OCI-LY7 (cell line): Measurements from ENCODE around the gene CCDC146. TPM values are rescaled to one million over a fixed set of nuclear protein-coding genes. Genes with fewer than 3 reads are reported as not detected.

Experiments
- BruUV-seq: library from RNA; stranded (reverse); fragments of 400-500 nt; replicated peaks from 2 replicates; lab custom pipeline; 2021; lab: Mats Ljungman, UMichigan
- CTCF ChIA-PET: fragments of 300-600 bp; sonication (Branson Sonifier 250); formaldehyde crosslinking; loops from one replicate; lab custom pipeline; 2022; ENCODE audit warnings: antibody characterized with exemption; ENCODE audit not compliant: unreplicated experiment; lab: Charles Lee
- POLR2A ChIA-PET: fragments of 300-600 bp; sonication (Branson Sonifier 250); formaldehyde crosslinking; loops from one replicate; lab custom pipeline; 2022; ENCODE audit warnings: antibody characterized with exemption; lab: Charles Lee
- DNase-seq: peaks from one replicate; pipeline ENCODE4 v3.0.0-alpha.2; 2015; ENCODE audit warnings: low spot score
- H2AFZ ChIP-seq: fragments of 200-600 bp; sonication (generic), shearing (Covaris generic); 2 replicates; pipeline ENCODE4 v1.6.1; 2014; ENCODE audit warnings: mild to moderate bottlenecking, antibody characterized with exemption, low read length, moderate library complexity
- H3K27ac ChIP-seq: fragments of 200-600 bp; sonication (generic); 2 replicates; pipeline ENCODE4 v1.5.1; 2014; ENCODE audit warnings: mixed run types, low read depth, mild to moderate bottlenecking, moderate library complexity, low read length, inconsistent platforms; ENCODE audit not compliant: poor library complexity, severe bottlenecking
- H3K36me3 ChIP-seq: fragments of 200-600 bp; sonication (generic); 2 replicates; pipeline ENCODE4 v1.6.1; 2014; ENCODE audit warnings: mild to moderate bottlenecking, antibody characterized with exemption, low read length, moderate library complexity, mixed read lengths; ENCODE audit not compliant: insufficient read depth
- H3K4me1 ChIP-seq: fragments of 200-600 bp; sonication (generic); 2 replicates; pipeline ENCODE4 v1.5.1; 2014; ENCODE audit warnings: mild to moderate bottlenecking, low read length; ENCODE audit not compliant: insufficient read depth, poor library complexity, severe bottlenecking
- H3K4me2 ChIP-seq: fragments of 200-600 bp; sonication (generic); 2 replicates; pipeline ENCODE4 v1.6.1; 2014; ENCODE audit warnings: mild to moderate bottlenecking, low read length
- H3K4me3 ChIP-seq: fragments of 200-600 bp; sonication (generic); 2 replicates; pipeline ENCODE4 v1.5.1; 2014; ENCODE audit warnings: mild to moderate bottlenecking, low read depth, low read length; ENCODE audit not compliant: poor library complexity, severe bottlenecking
- H3K79me2 ChIP-seq: fragments of 200-600 bp; sonication (generic); 2 replicates; pipeline ENCODE4 v1.6.1; 2016; ENCODE audit warnings: low read depth, mild to moderate bottlenecking, low read length, moderate library complexity, mixed read lengths; ENCODE audit not compliant: insufficient read depth
- H3K9me2 ChIP-seq: fragments of 200-600 bp; sonication (generic); 2 replicates; pipeline ENCODE4 v1.6.1; 2016; ENCODE audit warnings: mild to moderate bottlenecking, low read length, mixed read lengths; ENCODE audit not compliant: insufficient read depth
- H3K9me3 ChIP-seq: fragments of 200-600 bp; sonication (generic); 2 replicates; pipeline ENCODE4 v1.6.1; 2014; ENCODE audit warnings: mild to moderate bottlenecking, mixed run types, low read length, mixed read lengths
- H4K20me1 ChIP-seq: fragments of 200-600 bp; sonication (generic); 2 replicates; pipeline ENCODE4 v1.6.1; 2014; ENCODE audit warnings: mild to moderate bottlenecking, antibody characterized with exemption, low read length, moderate library complexity, mixed read lengths; ENCODE audit not compliant: insufficient read depth
- EZH2phosphoT487 ChIP-seq: fragments of 200-600 bp; sonication (generic); IDR thresholded peaks from 2 replicates; pipeline ENCODE4 v1.6.1; 2018; ENCODE audit warnings: low read depth, borderline replicate concordance, mild to moderate bottlenecking, mixed run types, antibody characterized with exemption, low read length, moderate library complexity, mixed read lengths
- intact Hi-C: fragments of 100-400 bp; cut with micrococcal nuclease; formaldehyde crosslinking; loops from one replicate; pipeline ENCODE4 v1.10.0; 2022; ENCODE audit not compliant: unreplicated experiment
- total RNA-seq, 2 experiments: library from RNA; depleted of rRNA in 1 of 2; stranded (reverse); fragments of >200 nt in 1 of 2; shearing (Covaris generic) in 1 of 2; gene quantifications; 2 replicates each; pipeline ENCODE4 v1.2.3, GENCODE V29; 2014 to 2022
- TF ChIP-seq, protein P1 (sequence below): fragments of 200-600 bp; sonication (generic); conservative IDR thresholded peaks from 2 replicates; pipeline ENCODE4 v1.5.1; 2014; ENCODE audit warnings: mild to moderate bottlenecking, antibody characterized with exemption, low read length, moderate library complexity, mixed read lengths

CCDC146 gene
- total RNA-seq, 2 experiments from 2014 or later, result 3.0 to 3.2 TPM

- Histone ChIP-seq H2AFZ (no peak overlapping the region), H3K4me1 (no peaks in the 10 kb centered on the region), H3K36me3 (no peaks in the 10 kb centered on the region), H3K4me3 (no peak overlapping the region), H3K4me2 (no peak overlapping the region), H3K27ac (no peak overlapping the region), H3K9me3 (no peaks in the 10 kb centered on the region), H4K20me1 (no peaks in the 10 kb centered on the region), H3K79me2 (no peaks in the 10 kb centered on the region), H3K9me2 (no peaks in the 10 kb centered on the region)
- BruUV-seq, result no TSS peak
- intact Hi-C loops, result no loop called here
- no peak for TF ChIP-seq EZH2phosphoT487
- TF ChIP-seq, protein P1, sequence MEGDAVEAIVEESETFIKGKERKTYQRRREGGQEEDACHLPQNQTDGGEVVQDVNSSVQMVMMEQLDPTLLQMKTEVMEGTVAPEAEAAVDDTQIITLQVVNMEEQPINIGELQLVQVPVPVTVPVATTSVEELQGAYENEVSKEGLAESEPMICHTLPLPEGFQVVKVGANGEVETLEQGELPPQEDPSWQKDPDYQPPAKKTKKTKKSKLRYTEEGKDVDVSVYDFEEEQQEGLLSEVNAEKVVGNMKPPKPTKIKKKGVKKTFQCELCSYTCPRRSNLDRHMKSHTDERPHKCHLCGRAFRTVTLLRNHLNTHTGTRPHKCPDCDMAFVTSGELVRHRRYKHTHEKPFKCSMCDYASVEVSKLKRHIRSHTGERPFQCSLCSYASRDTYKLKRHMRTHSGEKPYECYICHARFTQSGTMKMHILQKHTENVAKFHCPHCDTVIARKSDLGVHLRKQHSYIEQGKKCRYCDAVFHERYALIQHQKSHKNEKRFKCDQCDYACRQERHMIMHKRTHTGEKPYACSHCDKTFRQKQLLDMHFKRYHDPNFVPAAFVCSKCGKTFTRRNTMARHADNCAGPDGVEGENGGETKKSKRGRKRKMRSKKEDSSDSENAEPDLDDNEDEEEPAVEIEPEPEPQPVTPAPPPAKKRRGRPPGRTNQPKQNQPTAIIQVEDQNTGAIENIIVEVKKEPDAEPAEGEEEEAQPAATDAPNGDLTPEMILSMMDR, result no peak
- ChIA-PET CTCF (no interaction called here), POLR2A (no interaction called here)
- no peak for DNase-seq
Observed at GRCh38 chr7:77181015-77181595, 58.7 kb downstream of the CCDC146 start.

GRCh38 chr7:77181734-77182133 is 59.3 kb downstream of the CCDC146 start:
- intact Hi-C loops, result no loop called here
- CTCF ChIA-PET, result no interaction called here
- no peaks in the 10 kb centered on the region for H3K79me2 ChIP-seq

DNA sequence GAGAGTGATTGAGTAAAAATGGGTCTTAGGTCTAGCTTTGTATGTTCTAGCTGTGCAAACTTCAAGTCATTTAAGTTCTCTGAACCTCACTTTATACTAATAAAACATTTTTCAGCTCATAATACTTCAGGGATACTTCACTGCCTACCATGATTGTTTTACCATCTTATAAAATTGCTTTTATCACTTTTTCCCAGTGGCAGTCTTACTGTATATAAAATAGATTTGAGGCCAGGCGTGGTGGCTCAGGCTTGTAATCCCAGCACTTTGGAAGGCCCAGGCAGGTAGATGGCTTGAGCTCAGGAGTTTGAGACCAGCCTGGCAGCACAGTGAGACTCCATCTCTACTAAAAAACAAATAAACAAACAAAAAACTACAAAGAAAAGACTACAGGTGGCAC is 59.8 kb downstream of the CCDC146 start:
- no peak overlapping the region for H3K4me2 ChIP-seq
- POLR2A ChIA-PET, result no interaction called here
- H3K27ac ChIP-seq, result no peak overlapping the region
- no TSS peak for BruUV-seq
- no peaks in the 10 kb centered on the region for H3K36me3 ChIP-seq
- no peaks in the 10 kb centered on the region for H3K9me3 ChIP-seq
- H4K20me1 ChIP-seq, result no peaks in the 10 kb centered on the region
- no peaks in the 10 kb centered on the region for H3K9me2 ChIP-seq
- no peaks in the 10 kb centered on the region for H3K79me2 ChIP-seq
- DNase-seq, result no peak
- intact Hi-C loops, result no loop called here
- H2AFZ ChIP-seq, result no peak overlapping the region
- CTCF ChIA-PET, result no interaction called here
- TF ChIP-seq, protein P1, result no peak
- TF ChIP-seq EZH2phosphoT487, result no peak
- H3K4me1 ChIP-seq, result no peaks in the 10 kb centered on the region
- no peak overlapping the region for H3K4me3 ChIP-seq

More at GRCh38 chr7:77181734-77182133, 59.3 kb downstream of the CCDC146 start:
- H3K9me2 ChIP-seq, result no peaks in the 10 kb centered on the region
- H2AFZ ChIP-seq, result no peak overlapping the region
- POLR2A ChIA-PET, result no interaction called here
- no peaks in the 10 kb centered on the region for H3K4me1 ChIP-seq
- H4K20me1 ChIP-seq, result no peaks in the 10 kb centered on the region
- TF ChIP-seq, protein P1, result no peak
- no peak for TF ChIP-seq EZH2phosphoT487
- no peak overlapping the region for H3K4me3 ChIP-seq
- no peaks in the 10 kb centered on the region for H3K9me3 ChIP-seq
- BruUV-seq, result no TSS peak
- no peak overlapping the region for H3K27ac ChIP-seq
- no peaks in the 10 kb centered on the region for H3K36me3 ChIP-seq
- H3K4me2 ChIP-seq, result no peak overlapping the region
- DNase-seq, result no peak
